HepG2 (cell line): Measurements from ENCODE around the gene C10orf90. TPM values are rescaled to one million over a fixed set of nuclear protein-coding genes. Genes with fewer than 3 reads are reported as not detected.

ENCODE experiments used
- ATAC-seq: fragments of 200-7000 bp; cut with Tn5 transposase; 3 replicates; pipeline ENCODE4 v1.9.1; 2020; ENCODE audit warnings: mild to moderate bottlenecking, moderate library complexity
- BruUV-seq: library from RNA; stranded (reverse); fragments of 400-500 nt; replicated peaks from 2 replicates; lab custom pipeline; 2021; lab: Mats Ljungman, UMichigan
- CTCF ChIA-PET: fragments of 300-600 bp; formaldehyde crosslinking; extraction: SDS; loops from one replicate; lab custom pipeline; 2021; ENCODE audit warnings: low total read pairs, inconsistent platforms, low intra/inter-chr PET ratio; lab: Yijun Ruan, JAX
- POLR2A ChIA-PET: fragments of 350-600 bp; sonication (Branson Sonifier 250); formaldehyde crosslinking; loops from one replicate; lab custom pipeline; 2020; ENCODE audit warnings: antibody characterized with exemption, inconsistent platforms; lab: Yijun Ruan, JAX
- DNase-seq: peaks from one replicate; pipeline ENCODE4 v3.0.0-alpha.2; 2015; ENCODE audit warnings: low spot score
- FAIRE-seq: peaks from 3 replicates; lab custom pipeline; 2011; peaks lifted over from hg19 to GRCh38; lab: Jason Lieb, UNC
- H2AFZ ChIP-seq: one replicate; pipeline ENCODE4 v1.6.1; 2011; ENCODE audit warnings: low read length, inconsistent platforms
- H3K27ac ChIP-seq: fragments of 300-600 bp; 3 replicates; pipeline ENCODE4 v1.8.0; 2011; ENCODE audit warnings: mixed run types, mild to moderate bottlenecking, mixed read lengths, low read length, inconsistent platforms; ENCODE audit not compliant: insufficient read depth; ENCODE audit errors: extremely low read length
- H3K27me3 ChIP-seq, 2 experiments: fragments of 200-600 bp in 1 of 2; 2 replicates in 1 of 2; 3 replicates in 1 of 2; pipeline versions ENCODE4 v1.6.0 to v1.8.0; 2011; ENCODE audit warnings: low read length in 2 of 2, mild to moderate bottlenecking in 2 of 2, moderate library complexity in 2 of 2, inconsistent platforms in 1 of 2; ENCODE audit not compliant: insufficient read depth in 2 of 2, control insufficient read depth in 1 of 2
- H3K36me3 ChIP-seq, 2 experiments: fragments of 200-600 bp in 1 of 2; replicated peaks in 1 of 2; 2 replicates in 1 of 2; 3 replicates in 1 of 2; pipeline versions ENCODE4 v1.5.1 to v1.8.0; 2011; ENCODE audit warnings: low read length in 2 of 2, inconsistent platforms in 1 of 2; ENCODE audit not compliant: insufficient read depth in 2 of 2, control insufficient read depth in 1 of 2
- H3K4me1 ChIP-seq: 2 replicates; pipeline ENCODE4 v1.5.1; 2012; ENCODE audit warnings: low read length, inconsistent platforms; ENCODE audit not compliant: insufficient read depth
- H3K4me2 ChIP-seq: 2 replicates; pipeline ENCODE4 v1.6.0; 2011; ENCODE audit warnings: low read depth, low read length, inconsistent platforms
- H3K4me3 ChIP-seq, 3 experiments: fragments of 200-600 bp in 1 of 3; sonication (generic), shearing (Covaris generic) in 1 of 3; replicated peaks in 1 of 3; 2 replicates each; pipeline ENCODE4 v1.5.1; 2011 to 2016; ENCODE audit warnings: low read length in 3 of 3, inconsistent platforms in 2 of 3, low read depth in 2 of 3, mild to moderate bottlenecking in 2 of 3, control low read depth in 1 of 3, mixed read lengths in 1 of 3; ENCODE audit not compliant: insufficient read depth in 1 of 3
- H3K79me2 ChIP-seq: one replicate; pipeline ENCODE4 v1.6.1; 2011; ENCODE audit warnings: low read length, inconsistent platforms; ENCODE audit not compliant: insufficient read depth
- H3K9ac ChIP-seq: 2 replicates; pipeline ENCODE4 v1.6.0; 2011; ENCODE audit warnings: mild to moderate bottlenecking, low read depth, low read length, inconsistent platforms; ENCODE audit not compliant: insufficient read depth
- H3K9me3 ChIP-seq: 2 replicates; pipeline ENCODE4 v1.5.1; 2012; ENCODE audit warnings: mild to moderate bottlenecking, low read length
- H4K20me1 ChIP-seq: 2 replicates; pipeline ENCODE4 v1.6.0; 2011; ENCODE audit warnings: inconsistent platforms, mild to moderate bottlenecking, low read length, moderate library complexity; ENCODE audit not compliant: insufficient read depth
- NFKB2 ChIP-seq: sonication (generic); formaldehyde crosslinking; IDR thresholded peaks from 2 replicates; pipeline ENCODE4 v1.4.0; 2020; ENCODE audit warnings: missing genetic modification reagents, borderline replicate concordance
- POLR2A ChIP-seq, 2 experiments: IDR thresholded peaks; 2 replicates each; pipeline ENCODE4 v1.6.1; 2011; ENCODE audit warnings: low read depth in 2 of 2, low read length in 2 of 2, mild to moderate bottlenecking in 1 of 2, moderate library complexity in 1 of 2; ENCODE audit not compliant: insufficient read depth in 1 of 2
- ZMAT3 ChIP-seq: sonication (generic); formaldehyde crosslinking; conservative IDR thresholded peaks from 2 replicates; pipeline ENCODE4 v1.7.0; 2021; ENCODE audit warnings: missing genetic modification reagents
- ZNF792 ChIP-seq: IDR thresholded peaks from 2 replicates; pipeline ENCODE4 v1.6.1; 2016
- WGBS: methylation state at CpG from one replicate; pipeline ENCODE4 v1.1.6; 2017; ENCODE audit warnings: low lambda C conversion rate; 5-methylcytosine and 5-hydroxymethylcytosine counted together
- in situ Hi-C: cut with HindIII; loops from 2 replicates; pipeline ENCODE4 v1.10.0; 2017; ENCODE audit warnings: low pct_unique_long_range_greater_than_20kb; ENCODE audit not compliant: extremely low pct_ligation_motif_present
- intact Hi-C: fragments of 100-400 bp; cut with micrococcal nuclease; formaldehyde crosslinking; loops from one replicate; pipeline ENCODE4 v1.10.0; 2022; ENCODE audit not compliant: unreplicated experiment
- polyA plus RNA-seq, 8 experiments: library from polyadenylated mRNA; depleted of rRNA in 3 of 8; stranded (reverse) in 7 of 8; unstranded in 1 of 8; fragments of >200 nt; fragmentation: Illumina TruSeq in 4 of 8; extraction: Trizol in 4 of 8; gene quantifications; 2 replicates each; pipeline versions ENCODE4 v1.2.1 to v1.2.3, GENCODE V29; 2011 to 2016; ENCODE audit warnings: low read depth in 4 of 8, missing spikeins in 1 of 8, mixed read lengths in 1 of 8; ENCODE audit not compliant: insufficient read depth in 1 of 8
- total RNA-seq, 5 experiments: library from RNA; depleted of rRNA; stranded (reverse); fragments of >200 nt; fragmentation: Illumina TruSeq; extraction: Trizol; gene quantifications; 2 replicates each; pipeline ENCODE4 v1.2.3, GENCODE V29; 2016; ENCODE audit warnings: low read depth in 1 of 5
- TF ChIP-seq, protein P1 (sequence below): sonication (generic); formaldehyde crosslinking; IDR thresholded peaks from 2 replicates; pipeline ENCODE4 v1.5.0; 2020; ENCODE audit warnings: mild to moderate bottlenecking, missing genetic modification reagents, moderate library complexity

The C10orf90 gene
- total and polyA plus RNA-seq, 2 of the 13 experiments (the other 11 are each of a cell fraction or from before 2014, with no cell fraction given): not detected

DNA sequence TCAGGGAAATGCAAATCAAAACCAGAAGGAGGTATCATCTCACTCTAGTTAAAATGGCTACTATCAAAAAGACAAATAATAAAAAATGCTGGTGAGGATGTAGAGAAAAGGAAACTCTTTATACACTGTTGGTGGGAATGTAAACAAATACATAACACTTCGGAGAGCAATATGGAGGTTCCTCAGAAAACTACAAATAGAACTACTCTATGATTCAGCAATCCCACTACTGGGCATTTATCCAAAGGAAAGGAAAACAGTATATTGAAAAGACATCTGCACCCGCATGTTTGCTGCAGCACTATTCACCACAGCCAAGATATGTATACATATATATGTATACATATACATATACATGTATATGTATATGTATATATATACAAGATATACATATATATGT lies 94.2 kb downstream of the C10orf90 start (continued):
- TF ChIP-seq POLR2A (IDR thresholded peaks at IDR 0.05; ENCODE audit: insufficient read depth in 1 of 2, low read depth in 2 of 2, low read length in 2 of 2) (no peak), NFKB2 (no peak)

DNA sequence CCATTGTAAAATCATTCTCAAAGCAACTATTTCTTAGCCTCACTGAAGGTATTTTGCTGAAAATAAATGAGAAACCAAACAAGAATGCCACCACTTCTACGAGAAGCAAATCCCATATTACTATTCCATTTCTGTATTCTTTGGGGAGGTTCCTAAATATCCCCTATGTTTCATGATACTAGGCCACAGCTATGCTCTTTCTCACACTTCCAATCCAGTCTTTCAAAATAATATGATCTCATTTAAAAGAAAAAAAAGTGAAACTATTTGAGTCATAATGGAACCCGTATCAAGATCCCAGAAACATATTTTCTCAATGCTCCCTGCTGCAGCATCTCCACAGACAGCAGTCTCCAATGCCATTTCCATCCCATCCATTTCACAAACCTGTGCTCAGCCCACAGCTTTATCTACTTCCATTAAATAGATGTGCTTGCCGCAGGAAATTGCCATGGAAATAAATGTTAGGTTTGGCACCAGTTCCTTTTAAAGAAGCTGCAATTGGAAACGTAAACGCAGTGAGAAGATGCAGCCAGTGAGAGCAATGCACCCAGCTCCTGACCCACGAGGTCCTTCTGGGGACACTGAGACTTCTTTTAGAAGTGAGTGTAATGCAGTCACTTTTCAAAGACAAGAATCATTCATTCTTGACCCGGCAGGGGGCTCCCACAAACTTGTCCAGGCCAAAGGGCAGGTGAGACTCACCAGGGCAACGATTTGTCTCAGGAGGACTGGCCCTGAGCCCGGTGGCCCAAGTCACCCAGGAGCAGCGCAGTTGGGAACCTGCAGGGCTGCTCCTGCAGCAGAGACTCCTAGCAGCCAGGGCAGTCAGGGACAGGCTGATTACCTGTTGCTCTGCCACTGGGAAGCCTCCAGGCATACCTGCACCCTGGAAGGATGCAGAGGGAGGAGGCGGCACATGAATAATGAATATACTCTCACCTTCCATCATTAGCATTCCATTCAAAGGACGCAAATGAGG lies 99.6 kb downstream of the C10orf90 start:
- DNase-seq (peak; percentile 5), ATAC-seq (no peak), FAIRE-seq (no peak)
- Histone ChIP-seq H3K9ac (no peak overlapping the region), H3K27me3 (no peaks in the 10 kb centered on the region; a peak in 1 of 5 replicates), H3K79me2 (no peaks in the 10 kb centered on the region), H3K9me3 (no peaks in the 10 kb centered on the region; the same call in 1 of the 2 replicates), H3K27ac (no peak overlapping the region), H2AFZ (no peak overlapping the region), H3K4me2 (no peak overlapping the region), H3K4me3 (no peak overlapping the region), H3K4me1 (no peaks in the 10 kb centered on the region), H4K20me1 (no peaks in the 10 kb centered on the region), H3K36me3 (no peaks in the 10 kb centered on the region)
- WGBS: 32% methylated on average over 10 of the region's 12 CpGs
- CTCF ChIA-PET: no interaction called here
- intact Hi-C loops: no loop called here
- POLR2A ChIA-PET: no interaction called here
- no TSS peak for BruUV-seq
- in situ Hi-C loops: no loop called here
- no peak for TF ChIP-seq ZNF792 (CRISPR knock-in tag)
- no peak for TF ChIP-seq ZMAT3
- TF ChIP-seq, protein P1, sequence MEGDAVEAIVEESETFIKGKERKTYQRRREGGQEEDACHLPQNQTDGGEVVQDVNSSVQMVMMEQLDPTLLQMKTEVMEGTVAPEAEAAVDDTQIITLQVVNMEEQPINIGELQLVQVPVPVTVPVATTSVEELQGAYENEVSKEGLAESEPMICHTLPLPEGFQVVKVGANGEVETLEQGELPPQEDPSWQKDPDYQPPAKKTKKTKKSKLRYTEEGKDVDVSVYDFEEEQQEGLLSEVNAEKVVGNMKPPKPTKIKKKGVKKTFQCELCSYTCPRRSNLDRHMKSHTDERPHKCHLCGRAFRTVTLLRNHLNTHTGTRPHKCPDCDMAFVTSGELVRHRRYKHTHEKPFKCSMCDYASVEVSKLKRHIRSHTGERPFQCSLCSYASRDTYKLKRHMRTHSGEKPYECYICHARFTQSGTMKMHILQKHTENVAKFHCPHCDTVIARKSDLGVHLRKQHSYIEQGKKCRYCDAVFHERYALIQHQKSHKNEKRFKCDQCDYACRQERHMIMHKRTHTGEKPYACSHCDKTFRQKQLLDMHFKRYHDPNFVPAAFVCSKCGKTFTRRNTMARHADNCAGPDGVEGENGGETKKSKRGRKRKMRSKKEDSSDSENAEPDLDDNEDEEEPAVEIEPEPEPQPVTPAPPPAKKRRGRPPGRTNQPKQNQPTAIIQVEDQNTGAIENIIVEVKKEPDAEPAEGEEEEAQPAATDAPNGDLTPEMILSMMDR (CRISPR knock-in tag): 0 out of 2 replicates have a peak, but pooled peaks have one; percentile 17
